HepG2 (cell line): Measurements from ENCODE around the gene CEP97. TPM values are rescaled to one million over a fixed set of nuclear protein-coding genes. Genes with fewer than 3 reads are reported as not detected.

Source experiments
- HCFC1 ChIP-seq: fragments of 150-350 bp; IDR thresholded peaks from 2 replicates; pipeline ENCODE4 v1.6.1; 2014; ENCODE audit warnings: low read depth, low read length
- MED13 ChIP-seq: sonication (generic); formaldehyde crosslinking; IDR thresholded peaks from 2 replicates; pipeline ENCODE4 v1.5.0; 2020; ENCODE audit warnings: missing genetic modification reagents
- SMAD9 ChIP-seq: sonication (generic); formaldehyde crosslinking; IDR thresholded peaks from 2 replicates; pipeline ENCODE4 v1.5.1; 2020; ENCODE audit warnings: mild to moderate bottlenecking, missing genetic modification reagents
- XRCC5 ChIP-seq: fragments of 200-400 bp; formaldehyde crosslinking; optimal IDR thresholded peaks from 2 replicates; pipeline ENCODE3; 2017; ENCODE audit warnings: mild to moderate bottlenecking, low read length
- ZNF20 ChIP-seq: sonication (generic); formaldehyde crosslinking; IDR thresholded peaks from 2 replicates; pipeline ENCODE4 v1.4.0; 2020; ENCODE audit warnings: mild to moderate bottlenecking, moderate library complexity, missing genetic modification reagents
- ZNF232 ChIP-seq: sonication (generic); formaldehyde crosslinking; IDR thresholded peaks from 2 replicates; pipeline ENCODE4 v1.4.0; 2020; ENCODE audit warnings: missing genetic modification reagents, borderline replicate concordance
- ZNF468 ChIP-seq: sonication (generic); formaldehyde crosslinking; IDR thresholded peaks from 2 replicates; pipeline ENCODE4 v1.8.0; 2022; ENCODE audit warnings: mild to moderate bottlenecking, moderate library complexity, missing genetic modification reagents
- ZNF788 ChIP-seq: sonication (generic); formaldehyde crosslinking; IDR thresholded peaks from 2 replicates; pipeline ENCODE4 v1.5.0; 2020; ENCODE audit warnings: mild to moderate bottlenecking, missing genetic modification reagents, borderline replicate concordance
- ZNF839 ChIP-seq: sonication (generic); formaldehyde crosslinking; IDR thresholded peaks from 2 replicates; pipeline ENCODE4 v1.4.0; 2020; ENCODE audit warnings: missing genetic modification reagents, mild to moderate bottlenecking, borderline replicate concordance
- polyA plus RNA-seq, 8 experiments: library from polyadenylated mRNA; depleted of rRNA in 3 of 8; stranded (reverse) in 7 of 8; unstranded in 1 of 8; fragments of >200 nt; fragmentation: Illumina TruSeq in 4 of 8; extraction: Trizol in 4 of 8; gene quantifications; 2 replicates each; pipeline versions ENCODE4 v1.2.1 to v1.2.3, GENCODE V29; 2011 to 2016; ENCODE audit warnings: low read depth in 4 of 8, missing spikeins in 1 of 8, mixed read lengths in 1 of 8; ENCODE audit not compliant: insufficient read depth in 1 of 8
- total RNA-seq, 5 experiments: library from RNA; depleted of rRNA; stranded (reverse); fragments of >200 nt; fragmentation: Illumina TruSeq; extraction: Trizol; gene quantifications; 2 replicates each; pipeline ENCODE4 v1.2.3, GENCODE V29; 2016; ENCODE audit warnings: low read depth in 1 of 5
- TF ChIP-seq, protein P1 (sequence below): sonication (generic); formaldehyde crosslinking; IDR thresholded peaks from 2 replicates; pipeline ENCODE4 v1.9.0; 2022; ENCODE audit warnings: low read depth, missing genetic modification reagents
- TF ChIP-seq, protein P2 (sequence below): sonication (generic); formaldehyde crosslinking; IDR thresholded peaks from 2 replicates; pipeline ENCODE4 v1.9.0; 2022; ENCODE audit warnings: missing genetic modification reagents, mild to moderate bottlenecking, borderline replicate concordance
- TF ChIP-seq, protein P3 (sequence below): sonication (generic); formaldehyde crosslinking; IDR thresholded peaks from 2 replicates; pipeline ENCODE4 v1.8.1; 2022; ENCODE audit warnings: mild to moderate bottlenecking, missing genetic modification reagents
- TF ChIP-seq, protein P4 (sequence below): sonication (generic); formaldehyde crosslinking; IDR thresholded peaks from 2 replicates; pipeline ENCODE4 v1.4.0; 2020; ENCODE audit warnings: mild to moderate bottlenecking, missing genetic modification reagents
- TF ChIP-seq, protein P5 (sequence below): IDR thresholded peaks from 2 replicates; pipeline ENCODE4 v1.6.1; 2016; ENCODE audit warnings: low read depth
- TF ChIP-seq, protein P6 (sequence below): sonication (generic); formaldehyde crosslinking; IDR thresholded peaks from 2 replicates; pipeline ENCODE4 v1.4.0; 2020; ENCODE audit warnings: mild to moderate bottlenecking, missing genetic modification reagents

Gene CEP97
- total and polyA plus RNA-seq, 2 of the 13 experiments (the other 11 are each of a cell fraction or from before 2014, with no cell fraction given): 0.99 to 6.5 TPM

DNA sequence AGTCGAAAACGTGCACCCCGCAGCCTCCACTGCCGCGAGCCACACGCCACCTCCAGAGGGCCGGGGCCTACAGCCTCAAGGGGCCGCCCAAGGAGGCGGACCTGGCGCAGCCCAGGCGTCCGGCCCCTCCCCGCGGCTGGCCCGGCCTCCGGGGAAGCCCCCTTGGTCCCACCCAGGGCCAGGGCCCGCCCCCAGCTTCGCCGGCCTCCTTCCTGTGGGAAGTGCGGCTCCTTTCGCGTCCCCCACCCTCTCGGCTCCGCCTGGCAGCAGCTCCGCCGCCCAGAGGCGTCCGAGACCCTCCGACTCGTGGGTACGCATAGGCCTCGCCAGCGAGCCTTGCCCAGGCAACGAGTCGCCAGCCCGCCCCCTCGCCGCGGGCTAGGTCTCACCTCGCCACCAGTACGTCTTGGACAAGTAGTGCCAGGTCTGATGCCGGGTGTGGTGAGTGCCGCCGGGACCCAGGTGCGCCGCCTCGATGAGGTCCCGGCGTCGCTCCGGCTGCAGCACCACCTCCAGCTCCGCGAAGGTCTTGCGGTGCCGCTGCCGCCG lies 48.1 kb upstream of the CEP97 start (continued):
- 0 out of 2 replicates have a peak, but pooled peaks have one; percentile 33 for TF ChIP-seq SMAD9 (CRISPR knock-in tag)
- TF ChIP-seq MED13 (CRISPR knock-in tag): peak; percentile 5; the same call in 1 of the 2 replicates
- no peak for TF ChIP-seq ZNF232
- TF ChIP-seq, protein P1, sequence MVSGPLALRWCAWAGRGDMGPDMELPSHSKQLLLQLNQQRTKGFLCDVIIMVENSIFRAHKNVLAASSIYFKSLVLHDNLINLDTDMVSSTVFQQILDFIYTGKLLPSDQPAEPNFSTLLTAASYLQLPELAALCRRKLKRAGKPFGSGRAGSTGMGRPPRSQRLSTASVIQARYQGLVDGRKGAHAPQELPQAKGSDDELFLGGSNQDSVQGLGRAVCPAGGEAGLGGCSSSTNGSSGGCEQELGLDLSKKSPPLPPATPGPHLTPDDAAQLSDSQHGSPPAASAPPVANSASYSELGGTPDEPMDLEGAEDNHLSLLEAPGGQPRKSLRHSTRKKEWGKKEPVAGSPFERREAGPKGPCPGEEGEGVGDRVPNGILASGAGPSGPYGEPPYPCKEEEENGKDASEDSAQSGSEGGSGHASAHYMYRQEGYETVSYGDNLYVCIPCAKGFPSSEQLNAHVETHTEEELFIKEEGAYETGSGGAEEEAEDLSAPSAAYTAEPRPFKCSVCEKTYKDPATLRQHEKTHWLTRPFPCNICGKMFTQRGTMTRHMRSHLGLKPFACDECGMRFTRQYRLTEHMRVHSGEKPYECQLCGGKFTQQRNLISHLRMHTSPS (CRISPR knock-in tag): 0 out of 2 replicates have a peak, but pooled peaks have one; percentile 38
- TF ChIP-seq, protein P2, sequence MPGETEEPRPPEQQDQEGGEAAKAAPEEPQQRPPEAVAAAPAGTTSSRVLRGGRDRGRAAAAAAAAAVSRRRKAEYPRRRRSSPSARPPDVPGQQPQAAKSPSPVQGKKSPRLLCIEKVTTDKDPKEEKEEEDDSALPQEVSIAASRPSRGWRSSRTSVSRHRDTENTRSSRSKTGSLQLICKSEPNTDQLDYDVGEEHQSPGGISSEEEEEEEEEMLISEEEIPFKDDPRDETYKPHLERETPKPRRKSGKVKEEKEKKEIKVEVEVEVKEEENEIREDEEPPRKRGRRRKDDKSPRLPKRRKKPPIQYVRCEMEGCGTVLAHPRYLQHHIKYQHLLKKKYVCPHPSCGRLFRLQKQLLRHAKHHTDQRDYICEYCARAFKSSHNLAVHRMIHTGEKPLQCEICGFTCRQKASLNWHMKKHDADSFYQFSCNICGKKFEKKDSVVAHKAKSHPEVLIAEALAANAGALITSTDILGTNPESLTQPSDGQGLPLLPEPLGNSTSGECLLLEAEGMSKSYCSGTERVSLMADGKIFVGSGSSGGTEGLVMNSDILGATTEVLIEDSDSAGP (CRISPR knock-in tag): no peak
- TF ChIP-seq ZNF788 (CRISPR knock-in tag): peak; percentile 75
- TF ChIP-seq, protein P3, sequence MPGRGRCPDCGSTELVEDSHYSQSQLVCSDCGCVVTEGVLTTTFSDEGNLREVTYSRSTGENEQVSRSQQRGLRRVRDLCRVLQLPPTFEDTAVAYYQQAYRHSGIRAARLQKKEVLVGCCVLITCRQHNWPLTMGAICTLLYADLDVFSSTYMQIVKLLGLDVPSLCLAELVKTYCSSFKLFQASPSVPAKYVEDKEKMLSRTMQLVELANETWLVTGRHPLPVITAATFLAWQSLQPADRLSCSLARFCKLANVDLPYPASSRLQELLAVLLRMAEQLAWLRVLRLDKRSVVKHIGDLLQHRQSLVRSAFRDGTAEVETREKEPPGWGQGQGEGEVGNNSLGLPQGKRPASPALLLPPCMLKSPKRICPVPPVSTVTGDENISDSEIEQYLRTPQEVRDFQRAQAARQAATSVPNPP (CRISPR knock-in tag): no peak
- peak; percentile 41 for TF ChIP-seq XRCC5
- TF ChIP-seq, protein P4, sequence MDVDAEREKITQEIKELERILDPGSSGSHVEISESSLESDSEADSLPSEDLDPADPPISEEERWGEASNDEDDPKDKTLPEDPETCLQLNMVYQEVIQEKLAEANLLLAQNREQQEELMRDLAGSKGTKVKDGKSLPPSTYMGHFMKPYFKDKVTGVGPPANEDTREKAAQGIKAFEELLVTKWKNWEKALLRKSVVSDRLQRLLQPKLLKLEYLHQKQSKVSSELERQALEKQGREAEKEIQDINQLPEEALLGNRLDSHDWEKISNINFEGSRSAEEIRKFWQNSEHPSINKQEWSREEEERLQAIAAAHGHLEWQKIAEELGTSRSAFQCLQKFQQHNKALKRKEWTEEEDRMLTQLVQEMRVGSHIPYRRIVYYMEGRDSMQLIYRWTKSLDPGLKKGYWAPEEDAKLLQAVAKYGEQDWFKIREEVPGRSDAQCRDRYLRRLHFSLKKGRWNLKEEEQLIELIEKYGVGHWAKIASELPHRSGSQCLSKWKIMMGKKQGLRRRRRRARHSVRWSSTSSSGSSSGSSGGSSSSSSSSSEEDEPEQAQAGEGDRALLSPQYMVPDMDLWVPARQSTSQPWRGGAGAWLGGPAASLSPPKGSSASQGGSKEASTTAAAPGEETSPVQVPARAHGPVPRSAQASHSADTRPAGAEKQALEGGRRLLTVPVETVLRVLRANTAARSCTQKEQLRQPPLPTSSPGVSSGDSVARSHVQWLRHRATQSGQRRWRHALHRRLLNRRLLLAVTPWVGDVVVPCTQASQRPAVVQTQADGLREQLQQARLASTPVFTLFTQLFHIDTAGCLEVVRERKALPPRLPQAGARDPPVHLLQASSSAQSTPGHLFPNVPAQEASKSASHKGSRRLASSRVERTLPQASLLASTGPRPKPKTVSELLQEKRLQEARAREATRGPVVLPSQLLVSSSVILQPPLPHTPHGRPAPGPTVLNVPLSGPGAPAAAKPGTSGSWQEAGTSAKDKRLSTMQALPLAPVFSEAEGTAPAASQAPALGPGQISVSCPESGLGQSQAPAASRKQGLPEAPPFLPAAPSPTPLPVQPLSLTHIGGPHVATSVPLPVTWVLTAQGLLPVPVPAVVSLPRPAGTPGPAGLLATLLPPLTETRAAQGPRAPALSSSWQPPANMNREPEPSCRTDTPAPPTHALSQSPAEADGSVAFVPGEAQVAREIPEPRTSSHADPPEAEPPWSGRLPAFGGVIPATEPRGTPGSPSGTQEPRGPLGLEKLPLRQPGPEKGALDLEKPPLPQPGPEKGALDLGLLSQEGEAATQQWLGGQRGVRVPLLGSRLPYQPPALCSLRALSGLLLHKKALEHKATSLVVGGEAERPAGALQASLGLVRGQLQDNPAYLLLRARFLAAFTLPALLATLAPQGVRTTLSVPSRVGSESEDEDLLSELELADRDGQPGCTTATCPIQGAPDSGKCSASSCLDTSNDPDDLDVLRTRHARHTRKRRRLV (CRISPR knock-in tag): 0 out of 2 replicates have a peak, but pooled peaks have one; percentile 54
- TF ChIP-seq HCFC1: peak; percentile 30; the same call in 1 of the 2 replicates
- no peak for TF ChIP-seq ZNF20 (CRISPR knock-in tag)
- TF ChIP-seq, protein P5, sequence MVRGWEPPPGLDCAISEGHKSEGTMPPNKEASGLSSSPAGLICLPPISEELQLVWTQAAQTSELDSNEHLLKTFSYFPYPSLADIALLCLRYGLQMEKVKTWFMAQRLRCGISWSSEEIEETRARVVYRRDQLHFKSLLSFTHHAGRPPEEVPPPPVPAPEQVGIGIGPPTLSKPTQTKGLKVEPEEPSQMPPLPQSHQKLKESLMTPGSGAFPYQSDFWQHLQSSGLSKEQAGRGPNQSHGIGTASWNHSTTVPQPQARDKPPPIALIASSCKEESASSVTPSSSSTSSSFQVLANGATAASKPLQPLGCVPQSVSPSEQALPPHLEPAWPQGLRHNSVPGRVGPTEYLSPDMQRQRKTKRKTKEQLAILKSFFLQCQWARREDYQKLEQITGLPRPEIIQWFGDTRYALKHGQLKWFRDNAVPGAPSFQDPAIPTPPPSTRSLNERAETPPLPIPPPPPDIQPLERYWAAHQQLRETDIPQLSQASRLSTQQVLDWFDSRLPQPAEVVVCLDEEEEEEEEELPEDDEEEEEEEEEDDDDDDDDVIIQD (CRISPR knock-in tag): no peak
- 0 out of 2 replicates have a peak, but pooled peaks have one; percentile 45 for TF ChIP-seq ZNF468 (CRISPR knock-in tag)
- no peak for TF ChIP-seq ZNF839 (CRISPR knock-in tag)
- TF ChIP-seq, protein P6, sequence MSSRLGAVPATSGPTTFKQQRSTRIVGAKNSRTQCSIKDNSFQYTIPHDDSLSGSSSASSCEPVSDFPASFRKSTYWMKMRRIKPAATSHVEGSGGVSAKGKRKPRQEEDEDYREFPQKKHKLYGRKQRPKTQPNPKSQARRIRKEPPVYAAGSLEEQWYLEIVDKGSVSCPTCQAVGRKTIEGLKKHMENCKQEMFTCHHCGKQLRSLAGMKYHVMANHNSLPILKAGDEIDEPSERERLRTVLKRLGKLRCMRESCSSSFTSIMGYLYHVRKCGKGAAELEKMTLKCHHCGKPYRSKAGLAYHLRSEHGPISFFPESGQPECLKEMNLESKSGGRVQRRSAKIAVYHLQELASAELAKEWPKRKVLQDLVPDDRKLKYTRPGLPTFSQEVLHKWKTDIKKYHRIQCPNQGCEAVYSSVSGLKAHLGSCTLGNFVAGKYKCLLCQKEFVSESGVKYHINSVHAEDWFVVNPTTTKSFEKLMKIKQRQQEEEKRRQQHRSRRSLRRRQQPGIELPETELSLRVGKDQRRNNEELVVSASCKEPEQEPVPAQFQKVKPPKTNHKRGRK (CRISPR knock-in tag): no peak
